Activated gamma-delta T cell treated with Interleukin-2 at 50 U/mL for 16 hours (primary cell): Measurements from ENCODE around the gene PSMG4.
"Not testable (repeated sequence)": the region's sequence is repeated elsewhere in the genome, so short reads cannot be mapped to it uniquely, and the experiment has no call there.

ENCODE experiments used
- DNase-seq: peaks from one replicate; pipeline ENCODE4 v3.0.0-alpha.2; 2020

Gene PSMG4

DNA sequence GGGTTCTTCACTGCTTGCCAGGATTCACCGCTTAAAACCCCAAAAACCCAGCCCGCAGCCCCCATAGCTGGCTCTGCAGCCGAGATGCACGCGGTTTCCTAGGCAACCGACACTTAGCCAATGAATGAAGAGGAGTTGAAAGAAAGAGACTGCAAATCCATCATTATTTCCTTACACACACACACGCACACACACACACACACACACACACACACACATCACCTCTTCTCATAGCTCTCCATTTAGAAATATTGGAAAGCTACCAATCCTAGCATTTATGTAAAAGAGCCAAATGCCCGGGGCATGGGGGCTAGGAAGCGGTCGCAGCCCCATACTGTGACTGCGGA lies 27.9 kb upstream of the PSMG4 start:
- no peak for DNase-seq

DNA sequence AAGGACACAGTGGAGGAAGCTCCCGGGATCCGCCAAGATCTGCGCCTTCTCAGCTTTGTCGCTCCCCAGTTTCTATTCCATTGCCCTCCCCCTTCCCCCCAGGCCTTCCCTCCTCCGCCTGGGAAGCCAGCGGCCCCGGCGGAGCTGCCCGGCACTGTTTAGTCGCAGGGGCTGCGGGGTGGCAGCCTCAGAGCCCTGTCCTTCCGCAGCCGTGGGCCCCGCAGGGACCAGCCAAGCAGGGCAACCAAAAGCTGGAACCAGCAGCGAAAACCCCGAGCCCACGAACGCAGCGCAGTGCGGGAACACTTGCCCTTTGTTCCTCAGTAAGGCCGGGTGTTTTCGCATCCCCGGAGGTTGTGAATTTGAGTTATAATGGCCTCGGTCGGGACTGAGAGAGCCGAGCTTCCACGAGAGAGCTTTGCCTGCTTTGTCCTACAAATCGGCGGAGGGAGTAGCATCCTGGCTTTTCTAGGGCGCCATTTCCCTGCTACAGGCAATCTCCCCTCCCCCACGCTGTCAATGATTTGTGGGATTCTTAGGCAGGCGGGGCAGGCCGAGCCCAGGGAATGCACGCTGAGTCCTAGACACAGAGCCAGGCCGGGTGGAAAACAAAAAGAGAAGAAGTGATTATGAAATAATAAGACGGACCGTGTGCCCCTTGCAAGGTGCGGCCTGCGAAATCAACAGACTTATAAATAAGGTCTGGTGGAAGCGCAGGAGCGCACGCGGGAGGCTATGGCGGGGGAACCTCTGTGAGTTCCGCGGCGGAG lies 27.3 kb upstream of the PSMG4 start:
- no peak for DNase-seq

- DNase-seq: no peak
These were observed 26.5 kb upstream of the PSMG4 start for GRCh38 chr6:3232017-3232945.

GRCh38 chr6:3233321-3233720 lies 25.4 kb upstream of the PSMG4 start:
- DNase-seq: no peak

GRCh38 chr6:3233904-3234303 lies 24.8 kb upstream of the PSMG4 start:
- DNase-seq: no peak

DNA sequence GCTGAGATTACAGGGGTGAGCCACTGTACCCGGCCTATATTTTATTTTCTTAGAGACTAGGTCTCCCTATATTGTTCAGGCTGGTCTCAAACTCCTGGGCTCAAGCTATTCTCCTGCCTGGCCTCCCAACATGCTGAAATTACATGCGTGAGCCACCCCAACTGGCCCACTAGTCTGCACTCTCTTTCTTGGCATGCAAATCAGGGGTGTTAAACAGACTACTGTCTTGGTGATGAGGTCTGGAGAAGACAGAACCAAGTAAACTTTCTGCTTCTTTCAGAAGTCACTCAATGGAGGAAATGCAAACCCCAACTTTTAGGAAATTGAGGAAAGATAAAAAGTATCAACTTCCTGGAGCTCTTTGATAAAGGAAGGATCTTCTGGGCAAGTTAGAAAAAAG lies 23.3 kb upstream of the PSMG4 start:
- DNase-seq: no peak

DNA sequence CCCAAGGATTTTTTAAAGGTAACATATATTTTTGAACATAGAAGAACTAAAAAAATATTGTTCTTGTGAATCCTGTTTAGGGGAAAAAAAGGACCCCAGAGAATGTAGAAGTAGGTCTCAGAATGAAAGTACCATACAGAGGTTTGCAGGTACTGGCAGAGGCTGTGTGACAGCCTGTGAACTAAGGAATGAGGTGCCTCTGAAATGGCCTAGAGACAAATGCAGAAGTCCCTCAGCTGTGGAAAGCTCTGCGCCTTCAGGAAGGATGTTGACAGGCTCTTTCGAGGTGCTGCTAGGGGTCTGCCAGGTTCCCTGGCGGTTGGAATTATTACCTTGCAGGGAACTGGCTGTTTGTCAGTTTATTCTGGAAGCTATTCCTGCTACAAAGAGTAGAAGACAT lies 22.7 kb upstream of the PSMG4 start:
- no peak for DNase-seq

DNA sequence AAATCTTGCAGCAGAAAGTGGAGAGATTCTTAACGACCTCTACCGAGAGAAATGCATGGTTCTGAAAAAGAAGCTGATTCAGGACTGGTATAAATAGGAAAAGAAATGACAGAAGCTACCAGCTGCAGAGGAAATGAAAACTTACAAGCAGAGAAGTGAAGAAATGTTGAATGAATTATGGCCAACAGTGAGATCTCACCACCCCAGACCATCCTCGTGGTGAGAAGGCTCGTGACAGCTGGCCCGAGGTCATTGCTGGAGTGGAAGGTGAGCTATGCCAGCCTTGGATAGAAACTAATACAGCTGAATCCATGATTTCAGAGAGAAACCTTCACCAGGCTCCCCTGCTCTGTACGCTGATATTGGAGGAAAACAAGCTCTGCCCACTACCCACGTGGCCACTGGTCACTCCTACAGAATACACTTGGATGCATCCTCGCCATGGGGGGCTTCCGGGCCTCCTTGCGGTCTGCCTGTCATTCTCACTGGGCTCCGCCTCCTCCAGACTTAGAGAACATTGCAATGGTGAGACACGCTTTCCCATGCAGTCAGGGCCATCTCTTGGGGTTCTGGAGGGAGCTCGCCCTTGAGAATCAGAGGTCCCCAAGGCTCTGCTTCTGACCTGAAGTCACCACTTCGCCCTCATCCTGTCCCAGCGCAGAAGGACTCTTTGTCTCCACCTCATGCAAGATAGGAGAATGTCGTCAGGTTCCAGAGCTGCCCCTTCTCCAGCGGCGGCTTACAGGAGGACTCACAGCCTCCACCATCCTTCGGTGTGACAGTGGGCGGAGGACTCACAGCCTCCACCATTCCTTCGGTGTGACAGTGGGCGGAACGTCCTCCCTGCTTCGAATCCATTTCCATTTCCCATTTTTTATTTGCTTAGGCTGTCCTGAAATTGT lies 20.7 kb upstream of the PSMG4 start:
- no peak for DNase-seq

GRCh38 chr6:3239110-3239830 lies 19.5 kb upstream of the PSMG4 start:
- no peak for DNase-seq

GRCh38 chr6:3240595-3240994 lies 18.2 kb upstream of the PSMG4 start:
- no peak for DNase-seq

DNA sequence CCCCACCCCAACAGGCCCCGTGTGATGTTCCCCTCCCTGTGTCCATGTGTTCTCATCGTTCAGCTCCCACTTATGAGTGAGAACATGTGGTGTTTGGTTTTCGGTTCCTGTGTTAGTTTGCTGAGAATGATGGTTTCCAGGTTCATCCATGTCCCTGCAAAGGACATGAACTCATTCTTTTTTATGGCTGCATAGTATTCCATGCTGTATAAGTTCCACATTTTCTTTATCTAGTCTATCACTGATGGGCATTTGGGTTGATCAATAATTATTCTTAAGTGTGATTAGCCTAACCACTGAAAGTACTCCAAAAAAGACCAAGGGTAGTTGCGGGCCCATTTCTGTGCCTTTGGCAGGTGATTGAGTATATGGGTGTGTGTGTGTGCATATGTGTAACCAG lies 17.0 kb upstream of the PSMG4 start:
- DNase-seq: not testable (repeated sequence)

DNA sequence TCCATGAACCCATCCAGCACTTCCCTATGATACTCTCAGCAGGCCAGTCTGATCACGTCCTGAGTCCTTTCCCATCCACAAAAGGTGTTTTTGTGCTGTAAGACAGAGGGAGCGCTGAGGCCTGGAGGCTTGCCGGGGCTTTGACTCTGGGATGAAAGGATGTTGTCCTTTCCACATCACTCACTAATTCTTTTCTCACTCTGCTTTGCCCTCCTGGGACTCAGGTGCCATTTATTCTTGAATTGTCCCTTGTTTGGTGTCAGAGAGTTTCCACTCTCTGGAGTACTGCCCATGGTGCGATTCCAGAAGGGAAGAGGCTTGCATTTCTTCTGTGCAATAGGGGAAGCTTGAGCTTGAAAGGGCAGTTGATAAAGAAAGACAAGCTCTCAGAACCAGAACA lies 16.0 kb upstream of the PSMG4 start:
- DNase-seq: no peak

DNA sequence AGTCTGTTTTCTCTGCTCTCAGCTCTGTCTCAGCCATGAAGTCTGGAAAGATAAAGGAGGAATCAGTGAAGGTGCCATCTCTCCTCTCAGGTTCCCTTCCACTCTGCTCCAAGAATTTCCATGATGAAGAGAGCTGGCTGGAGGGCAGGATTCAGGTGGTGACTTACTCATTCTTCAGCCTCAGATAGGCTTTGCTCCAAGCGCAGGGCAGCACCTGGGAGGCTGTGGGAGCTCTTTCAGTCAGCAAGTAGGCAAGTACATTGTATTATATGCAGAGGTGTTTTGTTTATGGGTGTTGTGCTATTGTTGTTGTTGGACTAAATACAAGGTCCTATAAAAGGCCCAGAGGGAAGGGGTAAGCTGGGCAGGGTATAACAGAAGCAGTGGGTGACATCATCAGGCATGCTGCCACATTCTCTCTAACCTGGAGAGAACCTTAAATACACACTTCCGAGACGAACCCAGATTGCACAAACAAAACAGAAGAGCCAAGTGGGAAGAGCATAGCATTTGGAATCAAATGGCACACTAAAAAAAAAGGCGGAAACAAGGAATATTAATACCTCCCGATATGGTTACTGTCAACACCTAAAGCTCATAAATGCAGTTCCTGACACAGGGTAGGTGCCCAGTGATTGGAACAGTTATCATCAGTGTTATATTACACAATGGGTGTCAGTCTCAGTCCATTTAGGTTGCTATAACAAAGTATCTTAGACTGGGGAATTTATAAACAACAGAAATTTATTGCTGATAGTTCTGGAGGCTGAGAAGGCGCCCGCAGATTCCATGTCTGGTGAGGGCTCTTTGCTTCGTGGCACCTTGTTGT lies 14.5 kb upstream of the PSMG4 start:
- no peak for DNase-seq

GRCh38 chr6:3244832-3245161 lies 13.9 kb upstream of the PSMG4 start:
- DNase-seq: not testable (repeated sequence)

DNA sequence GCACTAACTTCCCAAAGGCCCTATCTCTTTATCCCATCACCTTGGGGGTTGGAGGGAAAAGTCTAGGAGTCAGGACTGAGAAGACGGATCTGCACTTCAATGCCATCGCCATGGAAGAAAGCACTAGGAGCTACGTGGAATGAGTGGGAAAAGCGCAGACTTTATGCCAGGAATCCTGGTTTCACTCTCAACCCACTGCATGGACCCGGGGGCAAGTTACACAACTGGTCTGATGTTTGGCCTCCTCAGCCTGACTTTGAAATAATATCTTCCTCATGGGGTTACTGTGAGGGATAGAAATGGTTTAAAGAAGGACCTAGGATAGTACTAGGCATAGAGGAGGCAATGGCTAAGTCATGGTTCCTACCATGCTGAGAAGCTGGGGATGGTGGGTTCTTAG lies 13.5 kb upstream of the PSMG4 start:
- no peak for DNase-seq

GRCh38 chr6:3247255-3248146 lies 11.2 kb upstream of the PSMG4 start:
- DNase-seq: no peak

DNA sequence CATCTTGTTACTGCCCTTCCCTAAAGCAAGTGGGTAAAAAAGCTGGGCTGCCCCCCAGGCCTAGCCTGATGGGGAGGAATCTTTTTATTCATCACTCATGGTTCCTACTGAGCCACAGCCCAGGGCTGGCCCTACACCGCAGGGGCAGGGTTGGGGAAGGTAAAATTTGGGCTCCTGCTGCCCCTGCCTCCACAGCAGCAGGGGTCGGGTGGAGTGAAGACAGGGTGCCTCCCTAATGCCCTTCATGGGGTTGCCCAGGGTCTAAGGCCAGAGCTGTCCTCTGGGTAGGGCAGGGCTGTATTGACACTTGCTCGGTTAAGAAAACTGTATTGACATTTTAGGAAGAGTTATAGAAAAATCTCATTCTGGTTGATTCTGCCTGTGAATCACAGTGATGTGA lies 8.9 kb upstream of the PSMG4 start:
- no peak for DNase-seq

- no peak for DNase-seq
These were observed 8.5 kb upstream of the PSMG4 start for GRCh38 chr6:3250231-3250675.

GRCh38 chr6:3251462-3252314 lies 7.1 kb upstream of the PSMG4 start:
- DNase-seq: peak; percentile 81

DNA sequence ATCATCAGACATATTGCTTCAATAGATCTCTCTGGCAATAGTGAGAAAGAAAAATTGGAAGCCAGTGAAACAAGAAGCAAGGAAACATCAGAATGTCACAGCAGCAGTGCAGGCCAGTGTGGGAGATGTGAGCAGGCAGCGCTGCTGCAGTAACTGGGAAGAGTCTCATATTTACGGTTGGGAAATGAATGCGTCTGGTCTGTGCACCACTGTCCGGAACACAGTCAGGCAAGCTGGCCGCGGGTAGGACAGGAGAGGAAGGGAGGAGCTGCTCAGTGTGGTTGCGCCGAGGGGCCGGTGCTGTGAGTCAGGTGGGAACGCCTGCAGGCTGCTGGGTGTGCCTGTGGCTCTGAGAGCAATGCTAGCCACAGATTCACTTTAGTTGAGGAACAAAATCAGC lies 6.4 kb upstream of the PSMG4 start:
- no peak for DNase-seq
